Occipital lobe (tissue), 2 donors: ENCODE results near the gene NFATC2. TPM values are rescaled to one million over a fixed set of nuclear protein-coding genes. Genes with fewer than 3 reads are reported as not detected.
"Not testable (repeated sequence)": the region's sequence is repeated elsewhere in the genome, so short reads cannot be mapped to it uniquely, and the experiment has no call there.

Experiments
- DNase-seq: peaks from one replicate; lab custom pipeline; 2025; lab: John Stamatoyannopoulos, UW
- total RNA-seq: library from RNA; depleted of rRNA; stranded (reverse); fragments of >200 nt; gene quantifications from one replicate; pipeline ENCODE4 v1.2.3, GENCODE V29; 2014

The NFATC2 gene
- total RNA-seq, 1 donor from 2014 or later: 0.47 TPM

- DNase-seq: not testable (repeated sequence)
Measured at GRCh38 chr20:51540074-51540473, 2.4 kb downstream of the NFATC2 start.

GRCh38 chr20:51536116-51537069 lies 6.1 kb downstream of the NFATC2 start:
- DNase-seq: no peak

- DNase-seq: no peak
Measured at GRCh38 chr20:51535674-51536073, 6.8 kb downstream of the NFATC2 start.

DNA sequence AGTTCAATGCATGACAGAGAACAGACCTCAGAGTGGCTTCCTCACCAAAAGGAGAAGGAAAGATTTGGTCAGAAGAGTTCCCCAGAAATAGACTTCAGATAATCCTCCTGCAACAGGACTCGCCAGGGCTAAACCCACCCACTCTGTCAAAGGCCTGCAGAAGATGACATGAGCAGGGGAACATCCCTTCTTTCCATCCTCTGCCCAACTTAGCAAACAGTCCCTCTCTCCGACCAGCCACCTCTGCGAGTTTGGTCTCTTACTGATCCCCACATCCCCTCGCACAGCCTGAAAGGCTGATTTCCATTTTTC lies 7.5 kb downstream of the NFATC2 start:
- no peak for DNase-seq

GRCh38 chr20:51533291-51534172 lies 9.0 kb downstream of the NFATC2 start:
- no peak for DNase-seq

- no peak for DNase-seq
Measured at GRCh38 chr20:51532577-51533191, 9.8 kb downstream of the NFATC2 start.

- no peak for DNase-seq
Measured at GRCh38 chr20:51531712-51532456, 10.6 kb downstream of the NFATC2 start.

DNA sequence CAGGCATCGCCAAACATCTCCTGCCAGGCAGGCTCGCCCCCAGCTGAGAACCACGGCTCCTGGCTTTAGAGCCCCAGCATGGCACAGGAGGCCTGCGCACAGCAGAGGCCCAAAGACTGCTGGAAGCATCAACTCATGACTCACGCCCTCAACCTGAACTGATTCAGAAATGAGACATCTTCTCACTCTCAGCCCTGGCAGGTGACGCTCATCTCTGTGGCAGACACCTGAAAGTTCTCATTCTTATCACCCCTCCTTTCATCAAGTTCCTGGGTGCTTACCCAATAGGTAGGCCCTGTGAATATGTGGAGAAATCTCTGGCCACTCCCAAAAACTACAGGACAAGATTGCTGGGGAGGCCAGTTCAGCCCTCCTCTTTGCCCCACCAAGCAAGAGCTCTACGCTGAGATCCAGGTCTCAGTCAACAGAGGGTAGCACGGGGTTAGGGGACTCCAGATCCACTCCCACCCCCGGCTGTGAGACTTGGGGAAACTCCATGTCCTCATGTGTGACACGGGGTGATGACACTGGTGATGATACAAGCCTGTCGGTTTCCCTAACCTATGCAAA lies 11.3 kb downstream of the NFATC2 start:
- no peak for DNase-seq

GRCh38 chr20:51529758-51530157 lies 12.8 kb downstream of the NFATC2 start:
- no peak for DNase-seq

GRCh38 chr20:51529081-51529681 lies 13.3 kb downstream of the NFATC2 start:
- DNase-seq: no peak

DNA sequence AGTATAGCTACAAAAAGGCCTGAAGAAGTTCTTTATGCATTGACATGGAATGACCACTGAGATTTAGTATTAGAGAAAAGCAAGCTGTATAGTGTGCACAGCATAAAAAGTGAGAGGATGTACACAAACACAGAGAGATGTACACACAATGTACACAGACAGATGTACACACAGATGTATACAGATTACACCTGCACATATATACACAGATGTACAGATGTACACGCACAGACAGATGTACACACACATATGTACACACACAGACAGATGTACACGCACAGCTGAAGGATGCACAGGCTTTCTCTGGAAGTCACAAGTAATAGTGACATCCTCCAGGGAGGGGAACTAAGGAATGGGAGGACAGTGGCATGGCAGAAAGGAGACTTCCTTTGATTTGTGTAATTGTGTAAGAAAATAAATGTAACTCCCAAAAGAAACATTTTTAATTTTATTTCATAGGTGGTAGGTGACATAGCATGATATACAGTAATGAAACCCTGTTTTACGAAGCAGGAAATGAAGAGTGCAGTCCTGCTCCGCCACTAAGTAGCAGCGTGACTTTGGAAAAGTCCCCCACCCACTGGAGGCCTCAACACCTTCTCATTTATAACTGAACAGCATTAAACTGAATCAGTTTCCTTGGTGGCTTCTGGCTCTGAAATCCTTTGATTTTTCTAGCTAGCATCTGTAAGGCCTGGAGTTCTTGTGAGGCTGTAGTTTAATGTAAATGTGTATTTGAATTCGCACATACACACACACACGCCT lies 14.1 kb downstream of the NFATC2 start:
- DNase-seq: no peak

GRCh38 chr20:51526754-51527153 lies 15.8 kb downstream of the NFATC2 start:
- DNase-seq: no peak

- DNase-seq: no peak
Measured at GRCh38 chr20:51526106-51526470, 16.4 kb downstream of the NFATC2 start.

DNA sequence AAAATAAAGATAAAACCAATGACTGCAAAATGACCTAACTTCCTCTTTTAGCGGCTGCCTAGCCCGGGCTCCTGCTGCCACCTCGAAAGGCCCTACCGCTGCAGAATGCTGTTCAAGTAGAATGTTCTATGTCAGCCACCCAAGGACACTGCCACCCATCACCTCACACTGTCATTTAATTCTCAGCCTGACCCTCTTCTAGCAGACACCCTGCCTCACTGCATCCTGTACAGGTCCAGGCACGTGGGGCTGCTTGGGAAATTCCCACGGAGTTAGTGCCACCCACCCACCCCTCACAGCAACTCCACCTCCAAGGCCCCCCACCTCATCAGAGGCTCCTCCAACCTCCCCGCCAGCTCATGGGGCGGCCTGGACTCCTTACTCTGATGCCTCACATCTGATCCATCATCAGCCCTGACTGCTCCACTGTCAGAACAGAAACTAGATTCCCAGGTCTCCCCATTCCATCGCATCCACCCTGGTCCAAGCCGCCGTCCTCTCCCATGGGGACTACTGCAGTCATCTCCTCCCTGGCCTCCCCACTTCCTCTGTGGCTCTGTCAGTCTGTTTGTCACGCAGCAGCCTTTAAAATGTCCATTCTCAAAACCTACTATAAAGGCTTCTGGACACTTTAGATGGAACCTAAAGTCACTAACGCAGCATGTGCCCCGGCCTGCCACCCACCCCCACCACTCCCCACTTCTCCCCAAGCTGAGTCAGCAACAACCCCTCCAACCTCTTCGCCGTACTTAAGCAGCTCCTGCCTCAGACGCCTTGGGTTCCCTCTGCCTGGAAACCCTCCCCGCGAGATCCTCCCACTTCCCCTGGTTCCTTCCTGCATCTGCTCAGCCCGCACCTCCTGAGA lies 17.0 kb downstream of the NFATC2 start:
- no peak for DNase-seq

DNA sequence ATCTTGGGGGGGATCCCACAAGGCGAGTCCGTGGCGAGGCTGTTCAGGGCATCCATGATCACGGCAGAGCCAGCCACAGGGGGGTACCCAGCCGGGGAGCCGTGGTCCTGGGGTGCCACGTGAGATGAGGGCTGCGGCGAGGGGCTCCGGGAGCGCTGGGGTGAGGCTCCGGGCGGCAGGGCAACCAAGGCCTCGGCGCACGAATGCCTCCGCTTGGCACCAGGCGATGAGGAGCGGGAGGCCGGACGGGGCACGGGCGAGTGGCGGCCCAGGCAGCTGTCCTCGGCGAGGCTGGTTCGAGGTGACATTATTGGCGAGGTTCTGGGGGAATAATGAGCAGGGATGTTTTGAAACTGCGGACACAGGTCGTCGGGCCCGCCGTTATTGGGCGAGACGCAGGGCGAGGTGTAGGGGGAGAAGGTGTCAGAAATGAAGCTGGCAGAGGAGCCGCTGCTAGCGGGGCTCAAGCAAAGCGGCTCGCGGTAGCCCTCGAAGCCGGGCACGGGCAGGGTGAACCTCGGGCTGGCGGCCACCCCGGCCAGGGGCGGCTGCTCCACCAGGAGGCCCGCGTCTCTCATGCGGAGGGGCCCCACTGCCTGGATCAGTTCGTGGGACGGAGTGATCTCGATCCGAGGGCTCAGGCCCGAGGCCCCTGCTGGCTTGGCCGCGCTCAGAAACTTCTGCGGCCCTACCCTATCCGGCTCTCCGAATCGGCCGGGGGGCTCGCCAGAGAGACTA lies 19.1 kb downstream of the NFATC2 start:
- no peak for DNase-seq

DNA sequence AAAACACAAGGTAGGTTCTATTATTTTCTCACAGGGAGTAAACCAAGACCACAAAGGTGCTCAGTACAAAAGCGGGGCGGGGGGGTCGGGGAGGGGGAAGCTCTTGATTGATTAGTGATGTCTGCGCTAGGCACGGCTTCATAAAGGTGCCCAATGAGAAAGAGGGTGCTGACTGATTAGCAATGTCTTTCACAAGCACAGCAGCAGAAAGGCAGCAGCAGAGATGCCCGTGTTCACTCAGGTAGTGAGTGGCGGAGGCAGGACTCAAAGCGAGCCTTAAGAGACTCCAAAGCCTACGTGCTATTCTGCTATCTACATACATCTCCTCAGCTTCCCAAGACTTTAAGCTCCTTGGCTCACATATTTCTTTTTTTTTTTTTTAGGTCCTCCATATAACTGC lies 20.3 kb downstream of the NFATC2 start:
- DNase-seq: no peak

GRCh38 chr20:51517839-51518238 lies 24.7 kb downstream of the NFATC2 start:
- DNase-seq: no peak

DNA sequence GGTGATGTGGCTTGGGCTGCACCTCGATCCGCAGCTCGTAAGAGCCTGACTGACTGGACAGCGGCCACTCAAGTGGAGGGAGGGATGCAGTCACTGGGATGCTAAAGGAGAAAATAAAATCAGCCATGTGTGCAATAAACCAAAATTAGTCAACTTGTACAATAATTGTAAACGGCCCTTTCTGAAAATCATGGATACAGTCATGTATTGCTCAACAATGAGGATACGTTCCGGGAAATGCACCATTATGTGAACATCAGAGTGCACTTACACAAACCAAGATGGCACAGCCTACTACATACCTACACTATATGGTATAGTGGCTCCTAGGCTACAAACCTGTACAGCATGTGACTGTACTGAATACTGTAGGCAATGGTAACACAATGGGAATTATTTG lies 25.7 kb downstream of the NFATC2 start:
- no peak for DNase-seq
